AG04449 (cell line): ENCODE measurements around the gene ADGRE3.
"Not testable (repeated sequence)": the region's sequence is repeated elsewhere in the genome, so short reads cannot be mapped to it uniquely, and the experiment has no call there.

Experiments used
- CTCF ChIA-PET: fragments of 350-600 bp; formaldehyde crosslinking; extraction: SDS; loops from one replicate; lab custom pipeline; 2021; ENCODE audit warnings: antibody characterized with exemption; lab: Yijun Ruan, JAX
- POLR2A ChIA-PET: fragments of 400-600, 350-600 bp; formaldehyde crosslinking; extraction: SDS; loops from one replicate; lab custom pipeline; 2020; ENCODE audit warnings: antibody characterized with exemption, inconsistent platforms; lab: Yijun Ruan, JAX
- DNase-seq: peaks from one replicate; pipeline ENCODE4 v3.0.0-alpha.2; 2010; ENCODE audit warnings: low read depth, low spot score
- H3K4me3 ChIP-seq: 2 replicates; pipeline ENCODE4 v1.5.1; 2011; ENCODE audit warnings: low read depth, mild to moderate bottlenecking, control low read depth, low read length
- TF ChIP-seq, protein P1 (sequence below): IDR thresholded peaks from one replicate; pipeline ENCODE4 v1.5.1; 2011; ENCODE audit warnings: mild to moderate bottlenecking, moderate library complexity, low read length, control low read depth, inconsistent platforms; ENCODE audit not compliant: insufficient read depth; ENCODE audit errors: missing control alignments

Gene ADGRE3

DNA sequence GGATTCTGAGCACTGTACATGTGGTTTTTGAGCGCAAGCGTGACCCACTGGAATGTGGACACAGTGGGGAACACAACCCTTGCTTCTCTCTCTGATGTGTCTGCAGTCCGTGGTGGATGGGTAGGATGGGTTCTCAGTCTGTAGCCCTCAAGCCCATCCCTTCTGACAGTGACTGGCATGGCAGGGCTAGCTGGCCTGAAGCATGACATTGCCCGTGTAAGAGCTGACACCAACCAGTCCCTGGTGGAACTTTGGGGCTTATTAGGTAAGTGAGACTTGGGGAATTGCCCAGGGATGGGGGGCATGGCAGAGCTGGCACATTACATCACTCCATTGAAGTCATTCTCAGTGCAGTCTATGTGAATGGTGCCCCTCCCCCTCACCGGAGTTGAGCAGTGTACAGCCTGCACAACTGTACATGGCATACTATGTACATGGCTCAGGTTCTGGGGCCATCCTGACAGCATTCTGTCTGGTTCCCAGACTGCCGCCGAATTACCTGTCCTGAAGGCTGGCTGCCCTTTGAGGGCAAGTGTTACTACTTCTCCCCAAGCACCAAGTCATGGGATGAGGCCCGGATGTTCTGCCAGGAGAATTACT is 75.0 kb downstream of the ADGRE3 start:
- CTCF ChIA-PET: no interaction called here
- H3K4me3 ChIP-seq: no peak overlapping the region
- TF ChIP-seq, protein P1, sequence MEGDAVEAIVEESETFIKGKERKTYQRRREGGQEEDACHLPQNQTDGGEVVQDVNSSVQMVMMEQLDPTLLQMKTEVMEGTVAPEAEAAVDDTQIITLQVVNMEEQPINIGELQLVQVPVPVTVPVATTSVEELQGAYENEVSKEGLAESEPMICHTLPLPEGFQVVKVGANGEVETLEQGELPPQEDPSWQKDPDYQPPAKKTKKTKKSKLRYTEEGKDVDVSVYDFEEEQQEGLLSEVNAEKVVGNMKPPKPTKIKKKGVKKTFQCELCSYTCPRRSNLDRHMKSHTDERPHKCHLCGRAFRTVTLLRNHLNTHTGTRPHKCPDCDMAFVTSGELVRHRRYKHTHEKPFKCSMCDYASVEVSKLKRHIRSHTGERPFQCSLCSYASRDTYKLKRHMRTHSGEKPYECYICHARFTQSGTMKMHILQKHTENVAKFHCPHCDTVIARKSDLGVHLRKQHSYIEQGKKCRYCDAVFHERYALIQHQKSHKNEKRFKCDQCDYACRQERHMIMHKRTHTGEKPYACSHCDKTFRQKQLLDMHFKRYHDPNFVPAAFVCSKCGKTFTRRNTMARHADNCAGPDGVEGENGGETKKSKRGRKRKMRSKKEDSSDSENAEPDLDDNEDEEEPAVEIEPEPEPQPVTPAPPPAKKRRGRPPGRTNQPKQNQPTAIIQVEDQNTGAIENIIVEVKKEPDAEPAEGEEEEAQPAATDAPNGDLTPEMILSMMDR: no peak
- DNase-seq: no peak
- POLR2A ChIA-PET: no interaction called here

DNA sequence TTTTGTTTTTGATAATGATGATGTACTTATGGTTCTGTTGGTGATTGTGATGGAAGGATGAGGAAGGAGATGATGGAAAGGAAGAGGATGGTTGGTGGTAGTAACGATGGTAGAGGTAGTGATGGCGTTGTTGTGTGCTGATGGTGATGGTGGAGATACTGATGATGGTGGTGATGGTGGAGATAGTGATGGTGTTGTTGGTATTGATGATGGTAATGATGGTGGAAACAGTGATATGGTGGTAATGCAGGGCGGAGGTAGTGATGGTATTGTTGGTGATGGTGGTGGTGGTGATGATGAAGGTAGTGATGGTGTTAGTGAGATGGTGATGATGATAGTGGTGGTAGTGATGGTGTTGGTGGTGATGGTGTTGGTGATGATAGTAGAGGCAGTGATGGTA is 79.1 kb downstream of the ADGRE3 start:
- TF ChIP-seq, protein P1: no peak
- no peak for DNase-seq
- ChIA-PET CTCF (no interaction called here), POLR2A (no interaction called here)
- H3K4me3 ChIP-seq: no peak overlapping the region

DNA sequence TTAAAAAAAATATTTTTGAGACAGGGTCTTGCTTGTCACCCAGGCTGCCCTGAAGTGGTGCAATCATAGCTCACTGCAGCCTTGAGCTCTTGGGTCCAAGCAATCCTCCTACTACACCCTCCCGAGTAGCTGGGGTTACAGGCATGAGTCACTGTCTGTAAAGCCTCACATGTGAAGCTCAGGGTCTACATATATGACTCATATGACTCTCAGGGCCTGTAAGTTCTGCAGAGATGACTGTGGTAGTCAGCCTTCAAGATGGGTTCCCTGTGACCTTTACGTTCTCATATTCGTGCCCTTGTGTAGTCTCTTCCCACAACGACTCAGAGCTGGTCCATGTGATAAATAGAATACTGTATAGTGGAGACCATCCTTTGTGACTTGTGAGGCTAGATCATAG is 85.2 kb downstream of the ADGRE3 start:
- POLR2A ChIA-PET, CTCF ChIA-PET, DNase-seq, H3K4me3 ChIP-seq: not testable (repeated sequence)

DNA sequence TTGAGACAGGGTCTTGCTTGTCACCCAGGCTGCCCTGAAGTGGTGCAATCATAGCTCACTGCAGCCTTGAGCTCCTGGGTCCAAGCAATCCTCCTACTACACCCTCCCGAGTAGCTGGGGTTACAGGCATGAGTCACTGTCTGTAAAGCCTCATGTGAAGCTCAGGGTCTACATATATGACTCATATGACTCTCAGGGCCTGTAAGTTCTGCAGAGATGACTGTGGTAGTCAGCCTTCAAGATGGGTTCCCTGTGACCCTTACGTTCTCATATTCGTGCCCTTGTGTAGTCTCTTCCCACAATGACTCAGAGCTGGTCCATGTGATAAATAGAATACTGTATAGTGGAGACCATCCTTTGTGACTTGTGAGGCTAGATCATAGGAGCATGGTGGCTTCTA is 89.5 kb downstream of the ADGRE3 start:
- POLR2A ChIA-PET, DNase-seq, H3K4me3 ChIP-seq: not testable (repeated sequence)
- CTCF ChIA-PET: interaction anchor here (1.8 kb wide), 1 partner anchor 11 kb away, joined by 5 read pairs; no protein-coding TSS in a partner anchor

DNA sequence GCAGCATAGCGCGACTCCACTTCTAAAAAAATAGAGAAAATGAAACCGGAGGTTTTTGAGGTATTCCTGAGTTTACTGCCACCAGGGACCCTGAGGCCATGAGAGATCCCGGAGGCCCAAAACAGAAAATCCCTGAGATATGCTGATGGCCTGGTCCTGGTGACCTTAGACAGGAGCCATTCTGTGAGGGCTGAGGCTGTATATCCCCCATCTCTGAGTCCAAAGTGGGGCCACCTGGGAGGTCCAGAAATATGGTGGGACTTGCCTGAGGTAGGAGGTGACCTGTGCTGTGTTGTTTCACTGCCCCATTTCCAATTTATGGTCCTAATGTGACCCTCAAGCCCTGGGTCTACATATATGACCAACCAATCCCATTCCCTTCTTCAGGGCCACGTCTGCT is 90.3 kb downstream of the ADGRE3 start:
- CTCF ChIA-PET, DNase-seq, H3K4me3 ChIP-seq, POLR2A ChIA-PET: not testable (repeated sequence)

DNA sequence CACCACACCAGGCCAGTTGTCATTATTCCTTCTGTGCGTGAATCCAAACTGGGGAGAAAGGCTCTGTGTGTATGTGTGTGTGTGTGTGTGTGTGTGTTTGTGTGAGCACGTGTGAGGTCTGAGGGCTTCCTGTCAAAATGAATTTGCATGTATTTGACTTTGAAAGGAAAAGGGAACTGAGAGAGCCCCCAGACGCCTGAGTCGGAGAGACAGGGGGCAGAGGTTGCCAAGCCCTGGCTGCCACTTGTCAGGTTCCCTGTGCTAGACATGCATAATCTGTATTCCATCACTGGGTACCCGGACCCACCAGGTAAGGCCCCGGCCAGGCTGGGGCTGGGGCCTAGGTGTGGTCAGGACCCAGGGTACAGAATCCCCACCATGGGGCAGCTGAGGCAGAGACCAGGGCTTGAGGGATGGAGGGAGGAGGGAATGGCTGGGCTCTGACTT is 91.7 kb downstream of the ADGRE3 start, which contains the start of gene CLEC17A:
CLEC17A (plus strand) TSS at position 191 of the 447 bp plus-strand sequence; CDS start at position 268, 77 bp downstream.
- ChIA-PET CTCF (interaction anchor here (2.7 kb wide), 1 partner anchor 10 kb away, joined by 15 read pairs; the partner anchor contains the start of gene NDUFB7), POLR2A (no interaction called here)
- TF ChIP-seq, protein P1: no peak
- no peak within 1 kb of the TSS for H3K4me3 ChIP-seq
- DNase-seq: no peak

DNA sequence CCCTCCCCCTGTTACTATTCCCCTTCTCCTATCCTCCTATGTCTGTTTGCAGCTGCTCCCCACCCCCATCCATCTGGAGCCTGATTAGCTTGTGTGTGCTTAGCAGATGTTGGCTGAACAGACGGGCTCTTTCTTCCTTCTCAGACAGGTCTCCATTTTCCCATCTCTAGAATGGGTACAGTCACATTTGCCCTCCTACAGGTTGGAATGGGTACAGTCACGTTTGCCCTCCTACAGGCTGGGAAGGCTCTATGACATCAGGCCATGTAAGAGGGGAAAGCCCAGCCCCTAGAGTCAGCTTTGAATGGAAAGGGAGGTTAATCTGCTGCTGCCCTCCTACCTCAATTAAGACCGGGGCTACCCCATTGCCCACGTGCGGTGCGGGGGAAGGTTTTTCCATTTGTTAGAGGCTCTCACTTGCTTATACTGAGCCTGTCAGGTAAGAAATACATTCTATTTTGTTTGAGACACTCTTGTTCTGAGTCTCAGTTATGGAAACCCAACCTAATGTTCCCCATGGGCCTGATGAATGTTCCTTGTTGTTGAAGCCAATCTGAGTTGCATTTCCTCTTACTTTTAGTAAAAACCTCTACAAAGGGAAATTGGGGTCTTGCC is 93.9 kb downstream of the ADGRE3 start:
- no peak overlapping the region for H3K4me3 ChIP-seq
- ChIA-PET POLR2A (no interaction called here), CTCF (interaction anchor here (1.7 to 2.7 kb wide), 2 partner anchors 8 to 105 kb away, joined by 4 to 15 read pairs; partner anchors contain the start of gene NDUFB7)
- TF ChIP-seq, protein P1: no peak
- no peak for DNase-seq
